ENCODE results near the gene DSG4. TPM values are rescaled to one million over a fixed set of nuclear protein-coding genes. Genes with fewer than 3 reads are reported as not detected.
"Not testable (repeated sequence)": the region's sequence is repeated elsewhere in the genome, so short reads cannot be mapped to it uniquely, and the experiment has no call there.

Gene DSG4
- total RNA-seq = not detected in 2 replicates

- intact Hi-C loops (cut with micrococcal nuclease) = no loop called here
Observed at GRCh38 chr18:31376477-31376876, at the start of gene DSG4. Gene DSG4 (plus strand): TSS chr18:31376777. CDS start chr18:31376912, 135 bp downstream.

- intact Hi-C loops (cut with micrococcal nuclease) = no loop called here
Observed at GRCh38 chr18:31329787-31330438, 46.7 kb upstream of the DSG4 start.

GRCh38 chr18:31343454-31343853 lies 33.1 kb upstream of the DSG4 start:
- intact Hi-C loops (cut with micrococcal nuclease) = no loop called here

- intact Hi-C loops (cut with micrococcal nuclease) = not testable (repeated sequence)
Observed at GRCh38 chr18:31353336-31353735, 23.2 kb upstream of the DSG4 start.

GRCh38 chr18:31354990-31355389 lies 21.6 kb upstream of the DSG4 start:
- intact Hi-C loops (cut with micrococcal nuclease) = no loop called here

- intact Hi-C loops (cut with micrococcal nuclease) = no loop called here
Observed at GRCh38 chr18:31356025-31356424, 20.6 kb upstream of the DSG4 start.

- intact Hi-C loops (cut with micrococcal nuclease) = no loop called here
Observed at GRCh38 chr18:31364190-31364589, 12.4 kb upstream of the DSG4 start.

- intact Hi-C loops (cut with micrococcal nuclease) = no loop called here
Observed at GRCh38 chr18:31369478-31369877, 7.1 kb upstream of the DSG4 start.

GRCh38 chr18:31371989-31372388 lies 4.6 kb upstream of the DSG4 start:
- intact Hi-C loops (cut with micrococcal nuclease) = no loop called here

- intact Hi-C loops (cut with micrococcal nuclease) = no loop called here
Observed at GRCh38 chr18:31373641-31374040, 2.9 kb upstream of the DSG4 start.

GRCh38 chr18:31380912-31381311 lies 4.3 kb downstream of the DSG4 start:
- intact Hi-C loops (cut with micrococcal nuclease) = no loop called here

GRCh38 chr18:31382107-31382506 lies 5.5 kb downstream of the DSG4 start:
- intact Hi-C loops (cut with micrococcal nuclease) = no loop called here

- intact Hi-C loops (cut with micrococcal nuclease) = no loop called here
Observed at GRCh38 chr18:31386741-31387140, 10.2 kb downstream of the DSG4 start.

GRCh38 chr18:31393286-31393685 lies 16.7 kb downstream of the DSG4 start:
- intact Hi-C loops (cut with micrococcal nuclease) = no loop called here

- intact Hi-C loops (cut with micrococcal nuclease) = no loop called here
Observed at GRCh38 chr18:31396796-31397612, 20.4 kb downstream of the DSG4 start.

GRCh38 chr18:31398191-31398590 lies 21.6 kb downstream of the DSG4 start:
- intact Hi-C loops (cut with micrococcal nuclease) = no loop called here

- intact Hi-C loops (cut with micrococcal nuclease) = no loop called here
Observed at GRCh38 chr18:31399306-31400032, 22.9 kb downstream of the DSG4 start.

GRCh38 chr18:31401156-31402025 lies 24.8 kb downstream of the DSG4 start:
- intact Hi-C loops (cut with micrococcal nuclease) = no loop called here

GRCh38 chr18:31402026-31402373 lies 25.4 kb downstream of the DSG4 start:
- intact Hi-C loops (cut with micrococcal nuclease) = no loop called here

GRCh38 chr18:31403409-31403808 lies 26.8 kb downstream of the DSG4 start:
- intact Hi-C loops (cut with micrococcal nuclease) = no loop called here

GRCh38 chr18:31407649-31408048 lies 31.1 kb downstream of the DSG4 start:
- intact Hi-C loops (cut with micrococcal nuclease) = no loop called here

All from T-helper 1 cell treated with Interleukin-12 subunit alpha and Interleukin-12 subunit beta and Interleukin-4 antibody, amounts not matched to agents 30 ng/mL and 1 ng/mL, for 36 hours (primary cell).